Measurements from ENCODE around the gene PLD1. TPM values are rescaled to one million over a fixed set of nuclear protein-coding genes. Genes with fewer than 3 reads are reported as not detected.

The PLD1 gene
- total RNA-seq, 1 donor from 2014 or later: 29.1 TPM

DNA sequence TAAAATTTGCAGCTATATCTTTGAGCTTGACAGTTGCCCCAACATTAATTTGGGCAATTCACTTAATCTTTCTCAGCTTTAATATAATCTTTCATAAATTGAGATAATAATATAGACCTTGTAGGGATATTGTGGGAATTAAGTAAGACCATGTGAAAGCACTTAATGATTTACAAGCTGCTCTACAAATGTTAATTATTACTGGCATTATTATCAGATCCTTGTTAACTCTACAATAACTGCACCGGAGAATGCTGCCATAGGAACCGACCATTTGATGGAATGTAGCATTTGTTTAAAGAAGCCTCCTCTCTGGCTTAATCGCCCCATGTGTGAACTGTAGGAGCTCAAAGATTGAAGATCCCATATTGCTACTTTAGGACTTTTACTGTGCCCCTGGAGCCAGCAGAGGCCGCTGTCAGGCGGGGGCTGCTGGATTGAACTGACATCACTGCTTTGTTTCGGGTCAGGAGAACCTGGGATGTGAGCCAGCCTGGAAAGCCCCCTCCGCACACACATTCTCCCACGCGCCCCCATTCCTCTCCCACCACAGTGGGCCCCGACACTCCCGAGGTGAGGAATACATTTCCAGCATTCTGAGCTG, 195.9 kb downstream of the PLD1 start:
- no peaks in the 10 kb centered on the region for H3K27me3 Mint-ChIP-seq (ENCODE audit: low read depth)
- peaks cover 20% of the 10 kb centered on the region for H3K4me1 Mint-ChIP-seq
- peak in 1 of 2 experiments; percentile 47 for DNase-seq (ENCODE audit: low spot score in 2 of 2, unreplicated experiment in 2 of 2)
- H3K27ac Mint-ChIP-seq: peak overlapping the region; percentile 51
- H3K4me3 Mint-ChIP-seq: no peak overlapping the region
- peaks cover 23% of the 10 kb centered on the region for H3K36me3 Mint-ChIP-seq
- H3K9me3 Mint-ChIP-seq: peaks cover 13% of the 10 kb centered on the region
- TF ChIP-seq, protein P1, sequence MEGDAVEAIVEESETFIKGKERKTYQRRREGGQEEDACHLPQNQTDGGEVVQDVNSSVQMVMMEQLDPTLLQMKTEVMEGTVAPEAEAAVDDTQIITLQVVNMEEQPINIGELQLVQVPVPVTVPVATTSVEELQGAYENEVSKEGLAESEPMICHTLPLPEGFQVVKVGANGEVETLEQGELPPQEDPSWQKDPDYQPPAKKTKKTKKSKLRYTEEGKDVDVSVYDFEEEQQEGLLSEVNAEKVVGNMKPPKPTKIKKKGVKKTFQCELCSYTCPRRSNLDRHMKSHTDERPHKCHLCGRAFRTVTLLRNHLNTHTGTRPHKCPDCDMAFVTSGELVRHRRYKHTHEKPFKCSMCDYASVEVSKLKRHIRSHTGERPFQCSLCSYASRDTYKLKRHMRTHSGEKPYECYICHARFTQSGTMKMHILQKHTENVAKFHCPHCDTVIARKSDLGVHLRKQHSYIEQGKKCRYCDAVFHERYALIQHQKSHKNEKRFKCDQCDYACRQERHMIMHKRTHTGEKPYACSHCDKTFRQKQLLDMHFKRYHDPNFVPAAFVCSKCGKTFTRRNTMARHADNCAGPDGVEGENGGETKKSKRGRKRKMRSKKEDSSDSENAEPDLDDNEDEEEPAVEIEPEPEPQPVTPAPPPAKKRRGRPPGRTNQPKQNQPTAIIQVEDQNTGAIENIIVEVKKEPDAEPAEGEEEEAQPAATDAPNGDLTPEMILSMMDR (IDR thresholded peaks at IDR 0.05; ENCODE audit: unreplicated experiment): peak; percentile 20

DNA sequence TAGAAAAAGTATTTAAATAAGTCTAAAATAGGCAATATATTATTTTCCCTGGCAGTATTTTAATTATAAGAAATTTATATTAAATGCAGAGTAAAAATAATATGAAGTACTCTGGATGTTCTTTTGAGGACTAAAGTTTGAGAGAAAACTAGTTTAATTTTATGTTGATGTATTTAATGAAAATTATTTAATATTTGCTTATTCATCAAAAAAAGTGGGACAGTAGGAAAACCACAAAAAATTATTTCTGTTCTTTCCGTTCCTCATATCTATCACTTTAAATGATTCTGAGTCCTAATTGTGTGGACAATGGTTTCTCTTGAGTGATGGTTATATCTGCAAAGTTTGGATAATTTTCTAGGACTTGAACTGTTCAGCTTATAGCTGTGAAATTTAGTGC, 202.8 kb downstream of the PLD1 start:
- Mint-ChIP-seq H3K4me3 (no peak overlapping the region), H3K27ac (no peak overlapping the region), H3K36me3 (peaks cover 10% of the 10 kb centered on the region), H3K9me3 (no peaks in the 10 kb centered on the region), H3K27me3 (ENCODE audit: low read depth) (no peaks in the 10 kb centered on the region), H3K4me1 (no peaks in the 10 kb centered on the region)
- DNase-seq (ENCODE audit: low spot score in 2 of 2, unreplicated experiment in 2 of 2): no peak
- TF ChIP-seq, protein P1 (IDR thresholded peaks at IDR 0.05; ENCODE audit: unreplicated experiment): no peak

DNA sequence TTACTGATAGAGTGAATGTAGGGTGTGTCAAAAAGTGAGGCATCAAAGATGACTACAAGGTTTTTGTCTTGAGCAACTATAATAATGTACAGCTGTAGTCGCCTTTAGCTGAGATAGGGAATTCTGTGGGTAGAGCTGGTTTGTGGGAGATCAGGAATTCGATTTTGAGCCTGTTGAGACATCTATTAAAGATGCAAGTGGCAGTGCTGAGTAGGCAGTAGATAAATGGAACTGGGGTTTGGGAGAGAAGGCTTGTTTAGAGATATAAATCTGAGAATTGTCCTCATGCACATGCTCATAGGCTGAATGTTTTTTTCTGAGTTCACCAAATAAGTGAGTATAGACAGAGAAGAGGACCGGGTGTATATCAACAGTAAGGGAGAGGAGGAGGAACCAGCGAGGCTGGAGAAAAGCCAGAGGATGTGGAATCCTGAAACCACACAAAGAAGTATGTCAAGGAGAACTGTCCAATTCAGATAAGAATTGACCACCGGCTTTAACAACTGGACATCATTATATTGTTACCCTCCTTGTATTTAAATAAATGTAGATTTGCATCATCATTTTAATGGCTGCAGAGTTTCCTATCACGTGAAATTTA, 204.0 kb downstream of the PLD1 start:
- no peak overlapping the region for H3K27ac Mint-ChIP-seq
- H3K9me3 Mint-ChIP-seq: no peaks in the 10 kb centered on the region
- peaks cover 11% of the 10 kb centered on the region for H3K36me3 Mint-ChIP-seq
- H3K4me3 Mint-ChIP-seq: no peak overlapping the region
- no peaks in the 10 kb centered on the region for H3K27me3 Mint-ChIP-seq (ENCODE audit: low read depth)
- DNase-seq (ENCODE audit: low spot score in 2 of 2, unreplicated experiment in 2 of 2): no peak
- TF ChIP-seq, protein P1 (IDR thresholded peaks at IDR 0.05; ENCODE audit: unreplicated experiment): no peak
- H3K4me1 Mint-ChIP-seq: no peaks in the 10 kb centered on the region

DNA sequence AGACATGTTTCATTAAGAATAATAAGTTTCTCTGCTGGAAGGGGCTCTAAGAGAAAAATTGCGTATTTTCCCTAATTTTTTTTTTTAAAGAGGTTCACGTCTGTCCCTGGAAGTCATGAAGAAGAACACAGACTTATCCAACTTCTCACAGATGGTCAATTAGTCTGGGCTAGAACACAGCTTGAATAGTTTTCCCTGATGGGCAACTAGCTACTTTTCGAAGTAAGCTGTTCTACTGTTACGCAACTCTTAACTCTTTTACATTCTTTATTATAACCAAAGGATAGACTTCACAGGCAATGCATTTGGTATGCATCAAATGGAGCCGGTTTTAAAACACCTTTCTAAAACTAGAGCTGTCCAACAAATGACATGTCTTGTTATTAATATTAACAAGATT, 205.9 kb downstream of the PLD1 start:
- DNase-seq (ENCODE audit: low spot score in 2 of 2, unreplicated experiment in 2 of 2): no peak
- H3K27ac Mint-ChIP-seq: no peak overlapping the region
- no peak overlapping the region for H3K4me3 Mint-ChIP-seq
- no peaks in the 10 kb centered on the region for H3K4me1 Mint-ChIP-seq
- TF ChIP-seq, protein P1 (IDR thresholded peaks at IDR 0.05; ENCODE audit: unreplicated experiment): no peak
- no peaks in the 10 kb centered on the region for H3K27me3 Mint-ChIP-seq (ENCODE audit: low read depth)
- no peaks in the 10 kb centered on the region for H3K9me3 Mint-ChIP-seq
- peaks cover 8% of the 10 kb centered on the region for H3K36me3 Mint-ChIP-seq

DNA sequence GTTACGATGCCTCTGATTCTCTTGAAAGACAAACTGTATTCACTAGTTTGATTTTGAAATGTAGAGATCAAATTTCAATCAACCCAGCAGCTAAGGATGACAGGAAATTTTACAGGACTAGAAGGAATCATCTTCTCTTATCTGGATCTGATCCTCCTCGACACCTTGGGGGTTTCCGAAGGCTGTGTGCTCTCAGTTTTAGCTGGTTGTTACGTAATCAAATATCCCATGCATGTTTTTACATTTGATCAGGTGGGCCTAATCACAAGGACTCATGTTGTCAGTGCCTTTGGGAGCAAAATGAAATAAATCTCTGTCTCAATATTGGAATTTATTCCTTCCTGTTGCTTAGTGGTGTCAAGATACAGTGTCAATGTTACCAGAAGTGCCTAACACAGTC, 208.2 kb downstream of the PLD1 start:
- H3K9me3 Mint-ChIP-seq: no peaks in the 10 kb centered on the region
- DNase-seq (ENCODE audit: low spot score in 2 of 2, unreplicated experiment in 2 of 2): no peak
- H3K27ac Mint-ChIP-seq: no peak overlapping the region
- no peaks in the 10 kb centered on the region for H3K4me1 Mint-ChIP-seq
- TF ChIP-seq, protein P1 (IDR thresholded peaks at IDR 0.05; ENCODE audit: unreplicated experiment): no peak
- no peaks in the 10 kb centered on the region for H3K27me3 Mint-ChIP-seq (ENCODE audit: low read depth)
- no peak overlapping the region for H3K4me3 Mint-ChIP-seq
- H3K36me3 Mint-ChIP-seq: peaks cover 8% of the 10 kb centered on the region

All from mesothelial cell of epicardium (in vitro differentiated cells).